Smooth muscle cell (in vitro differentiated cells): ENCODE results near the gene PROM1. TPM values are rescaled to one million over a fixed set of nuclear protein-coding genes. Genes with fewer than 3 reads are reported as not detected.

Experiments
- DNase-seq: peaks from one replicate; lab custom pipeline; 2025; ENCODE audit not compliant: unreplicated experiment; lab: John Stamatoyannopoulos, UW
- H2AFZ ChIP-seq: fragments of 200-600 bp; sonication (generic); 2 replicates; pipeline ENCODE4 v1.6.0; 2016; ENCODE audit warnings: antibody characterized with exemption, low read depth, mild to moderate bottlenecking
- H3F3A ChIP-seq: fragments of 200-600 bp; sonication (generic); 2 replicates; pipeline ENCODE4 v1.6.0; 2017; ENCODE audit warnings: antibody characterized with exemption, low read depth
- H3K27ac ChIP-seq: fragments of 200-600 bp; sonication (generic); 2 replicates; pipeline ENCODE4 v1.5.1; 2016; ENCODE audit warnings: low read depth, mild to moderate bottlenecking
- H3K27me3 ChIP-seq: fragments of 200-600 bp; sonication (generic); 2 replicates; pipeline ENCODE4 v1.6.1; 2016; ENCODE audit warnings: low read depth, mild to moderate bottlenecking
- H3K36me3 ChIP-seq: fragments of 200-600 bp; sonication (generic); 2 replicates; pipeline ENCODE4 v1.5.1; 2016; ENCODE audit warnings: low read depth
- H3K4me1 ChIP-seq: fragments of 200-600 bp; sonication (generic); 2 replicates; pipeline ENCODE4 v1.5.1; 2016; ENCODE audit warnings: low read depth
- H3K4me2 ChIP-seq: fragments of 200-600 bp; sonication (generic); 2 replicates; pipeline ENCODE4 v1.6.0; 2016; ENCODE audit warnings: mild to moderate bottlenecking
- H3K4me3 ChIP-seq: fragments of 200-600 bp; sonication (generic); 2 replicates; pipeline ENCODE4 v1.5.1; 2016; ENCODE audit warnings: mild to moderate bottlenecking
- H3K79me2 ChIP-seq: fragments of 200-600 bp; sonication (generic); 2 replicates; pipeline ENCODE4 v1.6.0; 2016; ENCODE audit warnings: low read depth, mild to moderate bottlenecking
- H3K9ac ChIP-seq: fragments of 200-600 bp; sonication (generic); 2 replicates; pipeline ENCODE4 v1.6.0; 2016; ENCODE audit warnings: low read depth
- H3K9me3 ChIP-seq: fragments of 200-600 bp; sonication (generic); replicated peaks from 2 replicates; pipeline ENCODE4 v1.5.1; 2016; ENCODE audit warnings: low read depth
- H4K20me1 ChIP-seq: fragments of 200-600 bp; sonication (generic); 2 replicates; pipeline ENCODE4 v1.6.0; 2016; ENCODE audit warnings: low read depth
- CTCF ChIP-seq: fragments of 200-600 bp; sonication (generic); IDR thresholded peaks from 2 replicates; pipeline ENCODE4 v1.5.1; 2017; ENCODE audit warnings: borderline replicate concordance, mild to moderate bottlenecking, antibody characterized with exemption; ENCODE audit not compliant: insufficient read depth, poor library complexity, severe bottlenecking
- WGBS: methylation state at CpG from one replicate; pipeline ENCODE4 v1.1.7; 2016; ENCODE audit warnings: low lambda C conversion rate; 5-methylcytosine and 5-hydroxymethylcytosine counted together
- polyA plus RNA-seq: library from polyadenylated mRNA; unstranded; fragments of >200 nt; fragmentation: Nextera tagmentation; extraction: Ambion mirVana; gene quantifications from 2 replicates; pipeline ENCODE4 v1.2.1, GENCODE V29; 2016
- total RNA-seq: library from RNA; depleted of rRNA; stranded (reverse); fragments of >200 nt; gene quantifications from 2 replicates; pipeline ENCODE4 v1.2.3, GENCODE V29; 2014

The PROM1 gene
- total and polyA plus RNA-seq, 2 experiments from 2014 or later: 0.56 to 1.7 TPM

- Histone ChIP-seq H4K20me1 (no peaks in the 10 kb centered on the region), H3K27ac (no peak overlapping the region), H3K27me3 (no peaks in the 10 kb centered on the region), H3K9ac (no peak overlapping the region), H3K79me2 (no peaks in the 10 kb centered on the region), H3K4me2 (no peak overlapping the region), H3K4me3 (no peak overlapping the region), H2AFZ (no peak overlapping the region), H3K36me3 (no peaks in the 10 kb centered on the region), H3K4me1 (no peaks in the 10 kb centered on the region), H3F3A (no peaks in the 10 kb centered on the region), H3K9me3 (no peaks in the 10 kb centered on the region)
- no peak for DNase-seq
- no peak for TF ChIP-seq CTCF
- WGBS: 68% methylated on average over 12 of the region's 12 CpGs
Observed at GRCh38 chr4:16067515-16067914, 16.3 kb downstream of the PROM1 start.

GRCh38 chr4:16066586-16067128 is 17.2 kb downstream of the PROM1 start:
- TF ChIP-seq CTCF: no peak
- peak overlapping the region; percentile 52 for H3K4me2 ChIP-seq
- no peaks in the 10 kb centered on the region for H3K27me3 ChIP-seq
- no peaks in the 10 kb centered on the region for H3K36me3 ChIP-seq
- no peak overlapping the region for H3K27ac ChIP-seq
- H3K4me3 ChIP-seq: no peak overlapping the region
- H2AFZ ChIP-seq: peak overlapping the region; percentile 44
- H3K4me1 ChIP-seq: no peaks in the 10 kb centered on the region
- 23% methylated on average over 7 of the region's 7 CpGs for WGBS
- no peak overlapping the region for H3K9ac ChIP-seq
- no peaks in the 10 kb centered on the region for H3K79me2 ChIP-seq
- H4K20me1 ChIP-seq: no peaks in the 10 kb centered on the region
- no peaks in the 10 kb centered on the region for H3F3A ChIP-seq
- no peaks in the 10 kb centered on the region for H3K9me3 ChIP-seq
- DNase-seq: no peak

GRCh38 chr4:16065066-16065465 is 18.8 kb downstream of the PROM1 start:
- Histone ChIP-seq H3K4me3 (no peak overlapping the region), H2AFZ (no peak overlapping the region), H3K79me2 (no peaks in the 10 kb centered on the region), H3K27me3 (no peaks in the 10 kb centered on the region), H3K4me1 (no peaks in the 10 kb centered on the region), H3F3A (no peaks in the 10 kb centered on the region), H3K36me3 (no peaks in the 10 kb centered on the region), H3K27ac (no peak overlapping the region), H4K20me1 (no peaks in the 10 kb centered on the region), H3K9me3 (no peaks in the 10 kb centered on the region), H3K4me2 (no peak overlapping the region), H3K9ac (no peak overlapping the region)
- WGBS: 82% methylated on average over 1 of the region's 1 CpG
- no peak for DNase-seq
- TF ChIP-seq CTCF: no peak

DNA sequence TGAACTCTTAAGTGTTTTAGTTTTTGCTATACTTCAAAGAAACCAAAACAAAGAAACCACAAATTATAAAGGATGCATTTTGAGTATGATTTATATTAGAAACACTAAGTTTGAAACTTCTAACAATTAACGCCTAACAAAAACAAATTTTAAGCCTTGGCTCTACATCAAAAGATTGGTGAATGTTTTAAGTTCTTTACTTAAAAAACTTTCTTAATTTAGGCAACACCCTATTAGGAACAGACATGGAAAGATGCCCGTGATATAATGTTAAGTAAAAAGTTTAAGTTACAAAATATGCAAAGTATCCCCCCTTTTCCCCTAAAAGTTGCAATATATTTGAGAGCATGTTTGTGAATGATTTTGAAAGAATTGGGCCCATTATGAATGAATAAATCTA is 21.2 kb downstream of the PROM1 start:
- Histone ChIP-seq H3K36me3 (no peaks in the 10 kb centered on the region), H3K79me2 (no peaks in the 10 kb centered on the region), H3K4me1 (peaks cover 5% of the 10 kb centered on the region), H4K20me1 (no peaks in the 10 kb centered on the region), H3K4me2 (no peak overlapping the region), H2AFZ (no peak overlapping the region), H3K4me3 (no peak overlapping the region), H3K9ac (no peak overlapping the region), H3K9me3 (no peaks in the 10 kb centered on the region), H3K27me3 (no peaks in the 10 kb centered on the region), H3K27ac (no peak overlapping the region), H3F3A (no peaks in the 10 kb centered on the region)
- 89% methylated on average over 2 of the region's 2 CpGs for WGBS
- DNase-seq: no peak
- no peak for TF ChIP-seq CTCF
